ENCODE data around the gene PTPRK. TPM values are rescaled to one million over a fixed set of nuclear protein-coding genes. Genes with fewer than 3 reads are reported as not detected.
"Not testable (repeated sequence)": the region's sequence is repeated elsewhere in the genome, so short reads cannot be mapped to it uniquely, and the experiment has no call there.

PTPRK gene
- total RNA-seq, 2 experiments from 2014 or later: 0.50 to 0.53 TPM

GRCh38 chr6:128434752-128435151, 85.6 kb downstream of the PTPRK start:
- H3K4me3 Mint-ChIP-seq; H3K36me3 Mint-ChIP-seq (ENCODE audit: low read depth); DNase-seq; H3K27ac Mint-ChIP-seq; POLR2A ChIA-PET; H3K9me3 Mint-ChIP-seq; H3K27me3 Mint-ChIP-seq; H3K4me1 Mint-ChIP-seq: not testable (repeated sequence)
- CTCF ChIA-PET: interaction anchor here (1.0 kb wide), 1 partner anchor 44 kb away, joined by 3 read pairs; no protein-coding TSS in a partner anchor

GRCh38 chr6:128432394-128432793, 88.0 kb downstream of the PTPRK start:
- Mint-ChIP-seq H3K27me3 (peaks cover 2% of the 10 kb centered on the region), H3K9me3 (no peaks in the 10 kb centered on the region), H3K4me3 (no peak overlapping the region), H3K27ac (no peak overlapping the region), H3K36me3 (ENCODE audit: low read depth) (no peaks in the 10 kb centered on the region), H3K4me1 (no peaks in the 10 kb centered on the region)
- DNase-seq: no peak
- ChIA-PET CTCF (interaction anchor here (1.5 kb wide), 1 partner anchor 695 kb away, joined by 5 read pairs; no protein-coding TSS in a partner anchor), POLR2A (no interaction called here)

GRCh38 chr6:128427139-128427538, 93.3 kb downstream of the PTPRK start:
- Mint-ChIP-seq H3K27me3 (no peaks in the 10 kb centered on the region), H3K4me3 (no peak overlapping the region), H3K27ac (no peak overlapping the region), H3K36me3 (ENCODE audit: low read depth) (no peaks in the 10 kb centered on the region), H3K4me1 (no peaks in the 10 kb centered on the region), H3K9me3 (no peaks in the 10 kb centered on the region)
- no peak for DNase-seq
- CTCF ChIA-PET: no interaction called here
- POLR2A ChIA-PET: no interaction called here

GRCh38 chr6:128425856-128426255, 94.5 kb downstream of the PTPRK start:
- H3K4me3 Mint-ChIP-seq: no peak overlapping the region
- no peak for DNase-seq
- no peaks in the 10 kb centered on the region for H3K36me3 Mint-ChIP-seq (ENCODE audit: low read depth)
- no peaks in the 10 kb centered on the region for H3K4me1 Mint-ChIP-seq
- no peak overlapping the region for H3K27ac Mint-ChIP-seq
- H3K27me3 Mint-ChIP-seq: no peaks in the 10 kb centered on the region
- ChIA-PET CTCF (no interaction called here), POLR2A (no interaction called here)
- H3K9me3 Mint-ChIP-seq: no peaks in the 10 kb centered on the region

GRCh38 chr6:128422871-128423270, 97.5 kb downstream of the PTPRK start:
- H3K9me3 Mint-ChIP-seq: peaks cover 4% of the 10 kb centered on the region
- H3K27me3 Mint-ChIP-seq: no peaks in the 10 kb centered on the region
- no peaks in the 10 kb centered on the region for H3K4me1 Mint-ChIP-seq
- no peak overlapping the region for H3K27ac Mint-ChIP-seq
- CTCF ChIA-PET: no interaction called here
- H3K4me3 Mint-ChIP-seq: no peak overlapping the region
- DNase-seq: no peak
- POLR2A ChIA-PET: no interaction called here
- H3K36me3 Mint-ChIP-seq (ENCODE audit: low read depth): no peaks in the 10 kb centered on the region

GRCh38 chr6:128422200-128422599, 98.2 kb downstream of the PTPRK start:
- H3K27ac Mint-ChIP-seq: no peak overlapping the region

GRCh38 chr6:128421788-128422187, 98.6 kb downstream of the PTPRK start:
- H3K4me3 Mint-ChIP-seq: no peak overlapping the region
- CTCF ChIA-PET: no interaction called here

More at GRCh38 chr6:128422200-128422599, 98.2 kb downstream of the PTPRK start:
- Mint-ChIP-seq H3K9me3 (peaks cover 4% of the 10 kb centered on the region), H3K27me3 (no peaks in the 10 kb centered on the region), H3K36me3 (ENCODE audit: low read depth) (no peaks in the 10 kb centered on the region), H3K4me3 (no peak overlapping the region), H3K4me1 (no peaks in the 10 kb centered on the region)
- ChIA-PET POLR2A (no interaction called here), CTCF (no interaction called here)
- DNase-seq: no peak

GRCh38 chr6:128417698-128418097, 102.7 kb downstream of the PTPRK start:
- Mint-ChIP-seq H3K27me3 (no peaks in the 10 kb centered on the region), H3K4me3 (no peak overlapping the region), H3K27ac (no peak overlapping the region), H3K4me1 (no peaks in the 10 kb centered on the region), H3K9me3 (peaks cover 4% of the 10 kb centered on the region), H3K36me3 (ENCODE audit: low read depth) (no peaks in the 10 kb centered on the region)
- DNase-seq: no peak
- ChIA-PET POLR2A (no interaction called here), CTCF (no interaction called here)

More at GRCh38 chr6:128421788-128422187, 98.6 kb downstream of the PTPRK start:
- no peaks in the 10 kb centered on the region for H3K4me1 Mint-ChIP-seq
- H3K36me3 Mint-ChIP-seq (ENCODE audit: low read depth): no peaks in the 10 kb centered on the region
- POLR2A ChIA-PET: no interaction called here
- DNase-seq: no peak
- no peaks in the 10 kb centered on the region for H3K27me3 Mint-ChIP-seq
- peaks cover 4% of the 10 kb centered on the region for H3K9me3 Mint-ChIP-seq
- H3K27ac Mint-ChIP-seq: no peak overlapping the region

- Mint-ChIP-seq H3K27ac (no peak overlapping the region), H3K9me3 (peaks cover 4% of the 10 kb centered on the region), H3K4me1 (no peaks in the 10 kb centered on the region), H3K36me3 (ENCODE audit: low read depth) (no peaks in the 10 kb centered on the region), H3K4me3 (no peak overlapping the region), H3K27me3 (no peaks in the 10 kb centered on the region)
- ChIA-PET POLR2A (no interaction called here), CTCF (no interaction called here)
- DNase-seq: no peak
These were observed 105.0 kb downstream of the PTPRK start for GRCh38 chr6:128415387-128415786.

- H3K27me3 Mint-ChIP-seq: no peaks in the 10 kb centered on the region
- POLR2A ChIA-PET: no interaction called here
- H3K9me3 Mint-ChIP-seq: peaks cover 4% of the 10 kb centered on the region
- H3K27ac Mint-ChIP-seq: no peak overlapping the region
- H3K4me1 Mint-ChIP-seq: no peaks in the 10 kb centered on the region
- DNase-seq: no peak
- H3K4me3 Mint-ChIP-seq: no peak overlapping the region
- CTCF ChIA-PET: no interaction called here
- no peaks in the 10 kb centered on the region for H3K36me3 Mint-ChIP-seq (ENCODE audit: low read depth)
These were observed 105.5 kb downstream of the PTPRK start for GRCh38 chr6:128414943-128415342.

GRCh38 chr6:128413291-128413690, 107.1 kb downstream of the PTPRK start:
- Mint-ChIP-seq H3K4me3 (no peak overlapping the region), H3K9me3 (no peaks in the 10 kb centered on the region), H3K27ac (no peak overlapping the region), H3K27me3 (no peaks in the 10 kb centered on the region), H3K4me1 (no peaks in the 10 kb centered on the region), H3K36me3 (ENCODE audit: low read depth) (no peaks in the 10 kb centered on the region)
- POLR2A ChIA-PET: no interaction called here
- CTCF ChIA-PET: no interaction called here
- no peak for DNase-seq

- H3K27ac Mint-ChIP-seq: no peak overlapping the region
- H3K4me3 Mint-ChIP-seq: no peak overlapping the region
- H3K27me3 Mint-ChIP-seq: no peaks in the 10 kb centered on the region
- DNase-seq: no peak
- ChIA-PET POLR2A (no interaction called here), CTCF (no interaction called here)
- H3K4me1 Mint-ChIP-seq: no peaks in the 10 kb centered on the region
- H3K9me3 Mint-ChIP-seq: no peaks in the 10 kb centered on the region
- H3K36me3 Mint-ChIP-seq (ENCODE audit: low read depth): no peaks in the 10 kb centered on the region
These were observed 107.7 kb downstream of the PTPRK start for GRCh38 chr6:128412680-128413079.

- Mint-ChIP-seq H3K36me3 (ENCODE audit: low read depth) (no peaks in the 10 kb centered on the region), H3K27ac (no peak overlapping the region), H3K9me3 (no peaks in the 10 kb centered on the region), H3K4me3 (no peak overlapping the region), H3K4me1 (no peaks in the 10 kb centered on the region), H3K27me3 (no peaks in the 10 kb centered on the region)
- ChIA-PET CTCF (no interaction called here), POLR2A (no interaction called here)
- no peak for DNase-seq
These were observed 109.8 kb downstream of the PTPRK start for GRCh38 chr6:128410584-128410983.

GRCh38 chr6:128409003-128409402, 111.4 kb downstream of the PTPRK start:
- H3K27ac Mint-ChIP-seq: no peak overlapping the region
- no peak for DNase-seq
- ChIA-PET POLR2A (no interaction called here), CTCF (no interaction called here)
- no peaks in the 10 kb centered on the region for H3K4me1 Mint-ChIP-seq
- H3K4me3 Mint-ChIP-seq: no peak overlapping the region
- no peaks in the 10 kb centered on the region for H3K27me3 Mint-ChIP-seq
- no peaks in the 10 kb centered on the region for H3K9me3 Mint-ChIP-seq
- no peaks in the 10 kb centered on the region for H3K36me3 Mint-ChIP-seq (ENCODE audit: low read depth)

- no peak overlapping the region for H3K4me3 Mint-ChIP-seq
- POLR2A ChIA-PET: no interaction called here
- H3K9me3 Mint-ChIP-seq: no peaks in the 10 kb centered on the region
- DNase-seq: no peak
- CTCF ChIA-PET: no interaction called here
- no peak overlapping the region for H3K27ac Mint-ChIP-seq
- no peaks in the 10 kb centered on the region for H3K4me1 Mint-ChIP-seq
- H3K27me3 Mint-ChIP-seq: no peaks in the 10 kb centered on the region
- H3K36me3 Mint-ChIP-seq (ENCODE audit: low read depth): no peaks in the 10 kb centered on the region
These were observed 113.9 kb downstream of the PTPRK start for GRCh38 chr6:128406453-128406852.

Data from activated CD4-positive, alpha-beta memory T cell treated with anti-CD3 and anti-CD28 coated beads, Interleukin-2, amount 10 ng/mL, durations not matched to agents 7 days and 5 days (primary cell).